Heart left ventricle (tissue), 13 donors: ENCODE data around the gene APBB1.

Experiments
- CTCF ChIP-seq, 12 donors: fragments of 200-600 bp; sonication (generic) in 4 of 12; IDR thresholded peaks; one replicate each; pipeline versions ENCODE4 v1.5.0 to v1.8.0; 2018 to 2022; ENCODE audit warnings: antibody characterized with exemption in 12 of 12, mild to moderate bottlenecking in 5 of 12
- POLR2A ChIP-seq, 2 donors: fragments of 450-650 bp; IDR thresholded peaks; one replicate each; pipeline ENCODE4 v1.6.1; 2017; ENCODE audit warnings: antibody characterized with exemption in 2 of 2, mild to moderate bottlenecking in 2 of 2, moderate library complexity in 2 of 2
- donor health status: ischemic (EF 13 %, LVEDD 7.1; RV severe dilation, severe dysfunction).
- donor health status: DM: no; HTN: yes; CAD: no.
- donor health status: DM: no; HTN: no; CAD: no.
- donor health status: ischemic (EF 25% LVEDD 6.9; RV normal size, moderate dysfunction).
- donor health status: ischemic (EF 25% LVEDD 5.7; RV mildly dilated, moderate dysfunction).
- donor health status: ischemic (EF 35%, LVEDD 5.7; RV mildly dilated, moderate dysfunction).
- donor health status: nonischemic (EF 11% LVEDD 7.7; RV severe dilation, severe dysfunction).
- donor health status: DM: yes; HTN: yes; CAD: no.
- donor health status: PGD.
- donor health status: ischemic (EF 29% LVEDD 5.4; RV normal size, mild dysfunction).
- donor health status: nonischemic (EF 23%, LVEDD 6.1; RV moderate dilation, normal function).

GRCh38 chr11:6393989-6394670, 24.8 kb downstream of the APBB1 start:
- TF ChIP-seq CTCF (IDR thresholded peaks at IDR 0.05): no peak
- TF ChIP-seq POLR2A (IDR thresholded peaks at IDR 0.05): no peak
